ENCODE data around the gene MEF2C. TPM values are rescaled to one million over a fixed set of nuclear protein-coding genes. Genes with fewer than 3 reads are reported as not detected.

MEF2C gene
- total RNA-seq, 4 donors from 2014 or later = 45.6 to 92.0 (median 54.4) TPM

- TF ChIP-seq CTCF (IDR thresholded peaks at IDR 0.05; ENCODE audit: low read depth) = no peak
These were observed 193.9 kb downstream of the MEF2C start for GRCh38 chr5:88688984-88689667.

GRCh38 chr5:88688156-88688983, 194.6 kb downstream of the MEF2C start:
- no peak for TF ChIP-seq CTCF (IDR thresholded peaks at IDR 0.05; ENCODE audit: low read depth)

GRCh38 chr5:88687373-88687911, 195.5 kb downstream of the MEF2C start:
- no peak for TF ChIP-seq CTCF (IDR thresholded peaks at IDR 0.05; ENCODE audit: low read depth)

GRCh38 chr5:88686726-88687125, 196.3 kb downstream of the MEF2C start:
- TF ChIP-seq CTCF (IDR thresholded peaks at IDR 0.05; ENCODE audit: low read depth) = no peak

GRCh38 chr5:88685591-88686541, 197.1 kb downstream of the MEF2C start:
- no peak for TF ChIP-seq CTCF (IDR thresholded peaks at IDR 0.05; ENCODE audit: low read depth)

- no peak for TF ChIP-seq CTCF (IDR thresholded peaks at IDR 0.05; ENCODE audit: low read depth)
These were observed 199.4 kb downstream of the MEF2C start for GRCh38 chr5:88683506-88684135.

Measured in subcutaneous adipose tissue (tissue), 4 donors.